GM13977 (cell line): Measurements from ENCODE around the gene SMIM28.

ENCODE experiments used
- DNase-seq: peaks from one replicate; pipeline ENCODE4 v3.0.0; 2012; ENCODE audit warnings: low spot score
- in situ Hi-C: fragments of 300-500 bp; cut with MboI; formaldehyde crosslinking; loops from one replicate; pipeline ENCODE4 v1.12.0; 2022; ENCODE audit warnings: low sequenced_read_pairs, low pct_unique_long_range_greater_than_20kb, mixed read lengths, inconsistent platforms; ENCODE audit not compliant: unreplicated experiment
- TF ChIP-seq, protein P1 (sequence below): IDR thresholded peaks from 2 replicates; pipeline ENCODE4 v1.5.1; 2012; ENCODE audit warnings: mild to moderate bottlenecking, control low read depth; ENCODE audit not compliant: insufficient read depth; ENCODE audit errors: extremely low read depth, missing control alignments

The SMIM28 gene

GRCh38 chr6:138371720-138372119 lies 6.0 kb upstream of the SMIM28 start:
- no peak for DNase-seq
- TF ChIP-seq, protein P1, sequence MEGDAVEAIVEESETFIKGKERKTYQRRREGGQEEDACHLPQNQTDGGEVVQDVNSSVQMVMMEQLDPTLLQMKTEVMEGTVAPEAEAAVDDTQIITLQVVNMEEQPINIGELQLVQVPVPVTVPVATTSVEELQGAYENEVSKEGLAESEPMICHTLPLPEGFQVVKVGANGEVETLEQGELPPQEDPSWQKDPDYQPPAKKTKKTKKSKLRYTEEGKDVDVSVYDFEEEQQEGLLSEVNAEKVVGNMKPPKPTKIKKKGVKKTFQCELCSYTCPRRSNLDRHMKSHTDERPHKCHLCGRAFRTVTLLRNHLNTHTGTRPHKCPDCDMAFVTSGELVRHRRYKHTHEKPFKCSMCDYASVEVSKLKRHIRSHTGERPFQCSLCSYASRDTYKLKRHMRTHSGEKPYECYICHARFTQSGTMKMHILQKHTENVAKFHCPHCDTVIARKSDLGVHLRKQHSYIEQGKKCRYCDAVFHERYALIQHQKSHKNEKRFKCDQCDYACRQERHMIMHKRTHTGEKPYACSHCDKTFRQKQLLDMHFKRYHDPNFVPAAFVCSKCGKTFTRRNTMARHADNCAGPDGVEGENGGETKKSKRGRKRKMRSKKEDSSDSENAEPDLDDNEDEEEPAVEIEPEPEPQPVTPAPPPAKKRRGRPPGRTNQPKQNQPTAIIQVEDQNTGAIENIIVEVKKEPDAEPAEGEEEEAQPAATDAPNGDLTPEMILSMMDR: no peak
- in situ Hi-C loops: no loop called here

DNA sequence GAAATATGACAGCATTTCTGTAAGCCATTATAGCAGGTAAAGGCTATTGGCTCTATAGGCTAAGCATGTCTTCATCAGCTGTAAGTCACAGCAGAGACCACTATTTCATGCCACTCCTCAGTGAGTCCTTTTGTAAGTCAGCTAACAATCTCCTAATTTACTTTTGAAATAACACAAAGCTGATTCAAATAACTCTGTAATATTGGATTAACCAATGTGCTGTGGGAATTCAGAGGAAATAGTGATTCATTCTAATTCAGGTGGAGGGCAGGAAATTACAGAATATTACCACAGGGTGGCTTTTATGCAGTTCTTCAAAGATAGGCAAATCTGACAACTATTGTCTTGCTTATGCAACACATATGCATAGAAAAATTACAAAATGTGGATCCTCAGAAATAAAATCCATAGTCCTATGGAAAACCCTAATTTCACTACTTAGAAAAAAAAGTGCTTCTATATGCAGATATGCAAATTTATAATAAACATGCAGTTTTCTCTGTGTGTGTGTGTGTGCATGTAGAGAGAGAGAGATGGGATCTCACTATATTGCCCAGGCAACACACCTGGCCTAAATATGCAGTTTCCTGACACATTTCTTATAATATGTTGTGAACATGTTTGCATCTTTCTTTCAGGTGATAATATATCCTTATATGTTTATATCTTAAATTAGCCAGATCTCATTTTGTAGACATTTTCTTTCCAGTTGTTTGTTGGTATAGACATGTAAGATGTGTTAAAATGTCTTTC lies 4.8 kb upstream of the SMIM28 start:
- in situ Hi-C loops: no loop called here
- TF ChIP-seq, protein P1: no peak
- no peak for DNase-seq

GRCh38 chr6:138374230-138374629 lies 3.5 kb upstream of the SMIM28 start:
- in situ Hi-C loops: no loop called here
- no peak for DNase-seq
- TF ChIP-seq, protein P1: no peak

DNA sequence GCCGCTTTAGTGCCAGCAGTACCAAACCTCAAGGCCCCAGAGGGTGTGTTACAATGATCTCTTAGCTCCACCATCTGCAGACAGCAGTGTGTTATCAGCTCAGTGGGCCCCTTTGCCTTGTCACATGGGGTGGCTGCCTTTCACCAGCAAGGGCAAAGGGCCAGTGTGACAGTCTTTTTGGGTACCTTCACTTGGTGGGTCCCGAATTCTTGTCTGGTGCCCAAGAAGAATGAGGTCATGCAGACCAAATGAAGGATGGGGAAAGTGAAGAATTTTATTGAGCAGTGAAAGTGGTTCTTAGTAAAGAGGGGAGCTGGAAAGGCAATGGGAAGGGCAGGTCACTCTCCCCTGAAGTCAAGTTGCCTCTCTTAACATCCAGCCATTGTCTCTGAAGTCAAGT lies 2.9 kb upstream of the SMIM28 start:
- TF ChIP-seq, protein P1: no peak
- DNase-seq: no peak
- in situ Hi-C loops: no loop called here

DNA sequence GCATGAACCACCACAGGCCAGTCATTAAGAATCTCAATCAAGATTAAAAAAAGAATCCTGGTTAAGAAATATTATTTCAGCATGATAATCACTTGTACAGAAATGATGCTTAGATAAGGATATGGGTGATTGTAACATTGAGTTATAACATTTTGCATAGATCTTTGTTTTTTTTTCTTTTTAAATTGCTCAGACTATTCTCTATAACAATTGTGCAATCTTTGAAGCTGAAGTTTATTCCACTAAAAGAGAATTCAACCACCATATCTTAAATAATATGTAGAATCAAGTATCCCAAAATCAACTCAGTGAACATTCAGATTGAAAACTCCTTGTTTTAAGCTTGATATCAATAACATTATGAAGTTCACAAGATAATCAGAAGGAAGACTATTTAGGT lies 663 bp upstream of the SMIM28 start:
- no peak for DNase-seq

GRCh38 chr6:138378463-138378862 lies 758 bp downstream of the SMIM28 start:
- no peak for DNase-seq
- in situ Hi-C loops: no loop called here
- TF ChIP-seq, protein P1: no peak

More for the DNA sequence above, 663 bp upstream of the SMIM28 start:
- TF ChIP-seq, protein P1: no peak
- in situ Hi-C loops: no loop called here
